Mucosa of descending colon (tissue), 3 donors: ENCODE data around the gene ZNF33A. TPM values are rescaled to one million over a fixed set of nuclear protein-coding genes. Genes with fewer than 3 reads are reported as not detected.
"Not testable (repeated sequence)": the region's sequence is repeated elsewhere in the genome, so short reads cannot be mapped to it uniquely, and the experiment has no call there.

Experiments
- ATAC-seq: fragments of 200-7000 bp; cut with Tn5 transposase; one replicate; pipeline ENCODE4 v1.9.1; 2020; ENCODE audit warnings: mild to moderate bottlenecking, moderate library complexity
- DNase-seq, 3 donors: peaks; one replicate each; pipeline ENCODE4 v3.0.0-alpha.2; 2020
- H3K36me3 ChIP-seq: fragments of 200-600 bp; one replicate; pipeline ENCODE4 v1.8.0; 2021; ENCODE audit warnings: low read depth, mild to moderate bottlenecking
- H3K4me1 ChIP-seq: fragments of 200-600 bp; one replicate; pipeline ENCODE4 v1.8.0; 2021; ENCODE audit warnings: low read depth, mild to moderate bottlenecking
- H3K4me3 ChIP-seq: fragments of 200-600 bp; one replicate; pipeline ENCODE4 v1.8.0; 2021; ENCODE audit warnings: mild to moderate bottlenecking
- H3K9me3 ChIP-seq: fragments of 200-600 bp; one replicate; pipeline ENCODE4 v1.8.0; 2021; ENCODE audit warnings: mild to moderate bottlenecking
- CTCF ChIP-seq: fragments of 200-600 bp; IDR thresholded peaks from one replicate; pipeline ENCODE4 v1.8.0; 2022; ENCODE audit warnings: antibody characterized with exemption, mild to moderate bottlenecking
- intact Hi-C, 2 donors: fragments of 100-400 bp; cut with DNase I in 1 of 2; cut with micrococcal nuclease in 1 of 2; formaldehyde crosslinking; loops; one replicate each; pipeline versions ENCODE4 v1.11.0 to v1.11.1; 2022; cut with DNase I, micrococcal nuclease
- total RNA-seq, 3 donors: library from RNA; stranded (reverse); fragmentation: NEBNext Ultra II Directional in 2 of 3; extraction: Animal tissue kit (Norgen Biotek cat#: 25700) in 2 of 3; gene quantifications; one replicate each; pipeline versions ENCODE4 v1.2.1 to v1.2.4, GENCODE V29; 2021 to 2023
- donor health status: DM: no; HTN: no; CAD: no; lungs with moderate emphysema.
- donor health status: DM: no; HTN: no; CAD: no.
- donor health status: DM: no; HTN: yes; CAD: no.

The ZNF33A gene
- total RNA-seq, 3 donors from 2014 or later: 29.2 to 43.3 (median 36.5) TPM

- intact Hi-C loops: loop anchor here in 1 of 2 donors (10.0 kb wide), 1 partner anchor 118 kb away; the partner anchor contains the start of gene ZNF37A
- H3K36me3 ChIP-seq: peaks cover 4% of the 10 kb centered on the region
- peak overlapping the region; percentile 84 for H3K4me3 ChIP-seq
- DNase-seq: no peak
- ATAC-seq: no peak
- TF ChIP-seq CTCF: no peak
- H3K4me1 ChIP-seq: peaks cover 8% of the 10 kb centered on the region
- H3K9me3 ChIP-seq: peaks cover under 1% of the 10 kb centered on the region
These were observed 33.6 kb upstream of the ZNF33A start for GRCh38 chr10:37976880-37977203.

- intact Hi-C loops: no loop called here
- Histone ChIP-seq H3K36me3 (no peaks in the 10 kb centered on the region), H3K9me3 (no peaks in the 10 kb centered on the region), H3K4me1 (no peaks in the 10 kb centered on the region), H3K4me3 (no peak overlapping the region)
- no peak for DNase-seq
- no peak for TF ChIP-seq CTCF
- ATAC-seq: no peak
These were observed 18.8 kb upstream of the ZNF33A start for GRCh38 chr10:37991655-37992054.

DNA sequence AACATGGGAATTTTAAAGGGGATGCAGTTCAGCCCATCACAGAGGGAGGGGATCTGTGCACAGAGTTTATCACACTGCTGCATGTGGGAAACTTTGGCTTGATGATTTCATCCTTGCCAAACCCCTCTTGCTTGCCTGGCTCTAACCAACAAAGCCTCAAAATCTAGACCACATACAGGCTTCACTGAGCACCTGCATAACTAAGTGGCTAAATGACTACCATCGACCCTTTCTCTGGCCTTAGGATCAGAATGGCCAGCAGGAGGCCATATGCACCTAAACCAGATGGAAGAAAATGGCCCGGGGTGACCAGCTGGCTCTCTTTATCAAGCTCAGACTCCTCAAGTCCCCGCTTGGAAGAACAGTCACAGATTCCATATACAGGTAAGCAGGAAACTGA is 18.4 kb upstream of the ZNF33A start:
- Histone ChIP-seq H3K36me3 (no peaks in the 10 kb centered on the region), H3K9me3 (no peaks in the 10 kb centered on the region), H3K4me1 (no peaks in the 10 kb centered on the region), H3K4me3 (no peak overlapping the region)
- intact Hi-C loops: no loop called here
- DNase-seq: peak in 1 of 3 donors; percentile 4
- ATAC-seq: no peak
- TF ChIP-seq CTCF: no peak

DNA sequence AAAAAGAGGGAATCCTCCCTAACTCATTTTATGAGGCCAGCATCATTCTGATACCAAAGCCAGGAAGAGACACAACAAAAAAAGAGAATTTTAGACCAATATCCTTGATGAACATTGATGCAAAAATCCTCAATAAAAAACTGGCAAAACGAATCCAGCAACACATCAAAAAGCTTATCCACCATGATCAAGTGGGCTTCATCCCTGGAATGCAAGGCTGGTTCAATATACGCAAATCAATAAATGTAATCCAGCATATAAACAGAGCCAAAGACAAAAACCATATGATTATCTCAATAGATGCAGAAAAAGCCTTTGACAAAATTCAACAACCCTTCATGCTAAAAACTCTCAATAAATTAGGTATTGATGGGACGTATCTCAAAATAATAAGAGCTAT is 11.6 kb upstream of the ZNF33A start:
- ATAC-seq, H3K4me3 ChIP-seq, H3K4me1 ChIP-seq, intact Hi-C loops, DNase-seq, H3K36me3 ChIP-seq, H3K9me3 ChIP-seq: not testable (repeated sequence)

- H3K4me3 ChIP-seq, intact Hi-C loops, H3K36me3 ChIP-seq, ATAC-seq, DNase-seq, H3K4me1 ChIP-seq, H3K9me3 ChIP-seq: not testable (repeated sequence)
These were observed 10.0 kb upstream of the ZNF33A start for GRCh38 chr10:38000474-38000873.

DNA sequence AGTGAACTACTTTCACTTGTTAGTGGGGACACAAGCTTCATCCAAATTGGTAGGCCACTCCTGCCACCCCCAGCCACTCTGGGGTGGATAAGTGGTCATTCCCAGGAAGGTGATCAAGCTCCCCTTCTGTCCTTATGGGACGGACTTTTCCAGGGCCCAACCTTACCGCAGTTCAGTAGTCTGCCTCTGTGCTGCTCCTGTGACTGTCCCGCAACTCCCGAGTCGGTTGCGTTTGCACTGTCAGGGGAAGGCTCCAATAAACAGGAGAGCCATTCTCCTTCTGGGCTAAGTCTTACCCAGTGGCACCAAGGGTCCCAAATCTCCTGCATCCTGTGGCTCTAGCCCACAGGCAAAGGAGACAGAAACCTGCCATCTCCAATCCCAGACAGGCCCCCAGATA is 7.4 kb upstream of the ZNF33A start:
- Histone ChIP-seq H3K36me3 (no peaks in the 10 kb centered on the region), H3K9me3 (no peaks in the 10 kb centered on the region), H3K4me3 (no peak overlapping the region), H3K4me1 (no peaks in the 10 kb centered on the region)
- ATAC-seq: no peak
- TF ChIP-seq CTCF: no peak
- DNase-seq: no peak
- intact Hi-C loops: no loop called here

DNA sequence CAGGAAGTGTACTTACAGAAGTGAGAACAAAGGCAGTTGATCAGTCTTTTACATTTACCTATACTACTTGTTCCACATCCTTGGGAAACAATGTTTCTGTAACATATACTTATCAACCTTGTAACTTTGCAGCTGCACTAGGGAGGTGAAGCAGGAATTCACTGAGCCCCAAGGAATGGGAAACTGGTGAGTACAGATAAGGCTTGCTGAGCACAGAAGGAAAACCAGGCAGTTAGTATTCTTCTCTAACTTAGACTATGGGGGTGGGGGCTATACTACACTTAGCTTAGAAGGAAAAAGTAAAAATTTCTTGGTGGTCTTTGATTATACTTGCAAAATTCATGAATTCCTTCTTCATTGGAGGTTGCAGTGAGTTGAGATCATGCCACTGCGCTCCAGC is 6.9 kb upstream of the ZNF33A start:
- intact Hi-C loops: no loop called here
- no peak for TF ChIP-seq CTCF
- DNase-seq: no peak
- ATAC-seq: no peak
- Histone ChIP-seq H3K4me3 (no peak overlapping the region), H3K9me3 (no peaks in the 10 kb centered on the region), H3K4me1 (no peaks in the 10 kb centered on the region), H3K36me3 (no peaks in the 10 kb centered on the region)
